Colonic mucosa (tissue), 4 donors: ENCODE results near the gene CKMT1A. TPM values are rescaled to one million over a fixed set of nuclear protein-coding genes. Genes with fewer than 3 reads are reported as not detected.
"Not testable (repeated sequence)": the region's sequence is repeated elsewhere in the genome, so short reads cannot be mapped to it uniquely, and the experiment has no call there.

Experiments
- DNase-seq: peaks from one replicate; pipeline ENCODE4 v3.0.0-alpha.2; 2020
- H3K27ac ChIP-seq: fragments of 200-600 bp; one replicate; pipeline ENCODE4 v1.8.0; 2021
- H3K27me3 ChIP-seq: fragments of 200-600 bp; one replicate; pipeline ENCODE4 v1.8.0; 2021
- H3K36me3 ChIP-seq: fragments of 200-600 bp; one replicate; pipeline ENCODE4 v1.8.0; 2021
- H3K4me1 ChIP-seq: fragments of 200-600 bp; one replicate; pipeline ENCODE4 v1.8.0; 2021; ENCODE audit warnings: mild to moderate bottlenecking
- H3K4me3 ChIP-seq: fragments of 200-600 bp; one replicate; pipeline ENCODE4 v1.8.0; 2021
- H3K9ac ChIP-seq, 2 donors: one replicate each; pipeline ENCODE4 v1.7.0; 2013; ENCODE audit warnings: control low read depth in 2 of 2, low read depth in 2 of 2, low read length in 2 of 2
- H3K9me3 ChIP-seq: fragments of 200-600 bp; one replicate; pipeline ENCODE4 v1.8.0; 2021
- CTCF ChIP-seq: fragments of 200-600 bp; IDR thresholded peaks from one replicate; pipeline ENCODE4 v1.8.0; 2022; ENCODE audit warnings: antibody characterized with exemption, mild to moderate bottlenecking
- intact Hi-C: fragments of 100-400 bp; cut with DNase I; formaldehyde crosslinking; loops from one replicate; pipeline ENCODE4 v1.14.1; 2022
- total RNA-seq, 2 donors: library from RNA; stranded (reverse); fragmentation: NEBNext Ultra II Directional in 1 of 2; extraction: Animal tissue kit (Norgen Biotek cat#: 25700) in 1 of 2; gene quantifications; one replicate each; pipeline ENCODE4 v1.2.1, GENCODE V29; 2021
- donor health status: healthy.
- donor health status: DM: no; HTN: no; CAD: no.
- donor health status: DM: no; HTN: no; CAD: no.

Gene CKMT1A
- 100 to 1,000 TPM; 184 to 204 TPM for total RNA-seq

DNA sequence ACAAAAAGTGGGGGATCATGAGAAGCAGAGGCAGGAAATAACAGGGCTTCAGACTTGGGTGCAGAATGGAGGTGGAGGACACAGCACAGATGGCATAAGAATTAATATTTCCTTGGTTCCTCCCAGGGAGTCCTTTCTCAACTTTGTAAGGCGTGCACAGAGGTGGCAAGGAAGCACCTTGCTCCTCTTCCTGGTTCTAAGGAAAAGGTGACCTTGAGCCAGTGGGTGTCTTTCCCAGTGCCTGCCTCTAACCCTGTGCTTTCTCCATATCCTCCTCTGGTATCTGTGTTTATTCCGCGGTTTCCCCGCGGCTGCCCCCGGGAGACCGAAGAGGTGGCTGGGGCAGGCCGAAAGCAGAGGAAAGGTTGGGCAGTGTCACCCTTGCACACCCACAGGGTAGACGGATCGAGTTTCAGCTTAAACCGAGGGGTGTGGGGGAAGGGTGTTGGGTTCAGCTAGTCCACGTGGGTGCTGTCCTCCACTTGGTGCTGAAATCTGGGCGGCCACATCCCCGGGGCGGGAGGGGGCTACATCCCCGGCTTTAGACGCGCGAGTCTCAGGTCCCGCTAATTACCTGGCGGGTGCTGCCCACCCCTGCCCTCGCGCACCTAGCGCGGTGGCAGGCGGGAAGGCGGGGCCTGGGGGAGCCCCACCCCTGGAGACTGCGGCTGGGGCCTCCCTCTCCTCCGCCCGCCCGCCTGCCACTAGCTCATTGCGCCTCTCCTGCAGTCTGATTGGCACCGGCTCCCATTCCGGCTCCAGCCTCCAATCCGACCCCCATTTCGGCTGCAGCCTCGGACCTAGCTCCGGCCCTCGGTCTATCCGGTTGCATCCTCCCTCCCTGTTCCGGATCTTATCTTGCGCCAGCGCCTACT, at the start of gene CKMT1A:
Gene CKMT1A (plus strand): TSS at position 712 of the 875 bp plus-strand sequence. CDS start 192 bp downstream, outside the sequence.
- DNase-seq, H3K27me3 ChIP-seq, H3K4me1 ChIP-seq, H3K36me3 ChIP-seq, H3K27ac ChIP-seq, H3K4me3 ChIP-seq, H3K9ac ChIP-seq, H3K9me3 ChIP-seq, intact Hi-C loops: not testable (repeated sequence)

- no peak within 1 kb of the TSS for H3K9ac ChIP-seq
- H3K27me3 ChIP-seq: no peaks in the 10 kb centered on the region
- intact Hi-C loops: no loop called here
- no peak within 1 kb of the TSS for H3K4me3 ChIP-seq
- TF ChIP-seq CTCF: no peak
- H3K36me3 ChIP-seq: no peaks in the 10 kb centered on the region
- H3K4me1 ChIP-seq: no peaks in the 10 kb centered on the region
- no peaks in the 10 kb centered on the region for H3K9me3 ChIP-seq
- no peak for DNase-seq
- no peak within 1 kb of the TSS for H3K27ac ChIP-seq
Measured at GRCh38 chr15:43648649-43649429, 44.8 kb upstream of the CKMT1A start, which contains the start of gene CATSPER2. TSS of gene CATSPER2 (minus strand) at chr15:43648844. CDS start at chr15:43648061, 783 bp downstream.

DNA sequence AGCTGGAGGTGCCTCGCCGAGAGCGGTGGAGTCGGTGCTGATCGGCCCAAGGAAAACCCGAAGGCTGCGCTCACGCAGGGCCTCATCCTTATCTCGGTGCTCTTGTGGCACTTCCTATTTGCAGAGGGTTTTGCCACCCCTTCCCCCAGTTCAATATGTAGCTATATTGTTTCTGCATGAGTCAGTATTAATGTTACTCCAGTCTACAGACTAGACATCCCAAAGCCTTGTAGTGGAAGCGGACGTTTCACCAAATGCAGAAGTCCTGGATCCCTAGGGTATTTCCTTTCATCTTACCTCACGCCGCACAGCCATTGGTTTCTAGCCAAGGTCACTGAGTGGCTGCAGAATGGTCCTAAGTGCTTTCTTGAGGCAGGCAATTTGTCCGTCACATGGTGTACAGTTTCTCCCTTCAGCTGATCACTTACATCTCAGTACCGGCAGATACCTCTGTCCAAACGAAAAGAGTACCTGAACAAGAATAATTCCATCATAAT, 44.2 kb upstream of the CKMT1A start:
- H3K9ac ChIP-seq, H3K27me3 ChIP-seq, H3K27ac ChIP-seq, H3K36me3 ChIP-seq, H3K9me3 ChIP-seq, H3K4me1 ChIP-seq, DNase-seq, H3K4me3 ChIP-seq, intact Hi-C loops: not testable (repeated sequence)

DNA sequence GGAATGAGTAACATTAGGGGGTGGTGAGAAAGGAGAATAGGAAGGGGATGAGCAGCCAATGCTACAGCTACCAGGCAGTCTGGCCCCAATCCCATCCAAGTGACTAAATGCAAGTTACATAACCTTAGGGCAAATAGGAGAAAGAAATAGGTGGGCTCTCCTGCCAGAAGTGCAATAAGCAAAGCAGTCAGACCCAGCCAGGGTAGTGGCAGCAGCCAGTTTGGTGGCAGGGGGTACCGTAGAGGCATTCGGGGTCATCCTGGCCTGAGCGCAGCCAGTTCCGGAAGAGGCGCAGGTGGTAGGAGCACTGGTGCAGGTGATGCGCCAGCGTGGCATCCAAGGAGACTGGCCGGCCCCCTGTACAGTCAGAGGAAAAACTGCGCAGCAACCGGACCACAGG, 33.9 kb upstream of the CKMT1A start:
- H3K27me3 ChIP-seq, DNase-seq, H3K9ac ChIP-seq, H3K4me1 ChIP-seq, H3K4me3 ChIP-seq, intact Hi-C loops, H3K9me3 ChIP-seq, H3K27ac ChIP-seq, H3K36me3 ChIP-seq: not testable (repeated sequence)

DNA sequence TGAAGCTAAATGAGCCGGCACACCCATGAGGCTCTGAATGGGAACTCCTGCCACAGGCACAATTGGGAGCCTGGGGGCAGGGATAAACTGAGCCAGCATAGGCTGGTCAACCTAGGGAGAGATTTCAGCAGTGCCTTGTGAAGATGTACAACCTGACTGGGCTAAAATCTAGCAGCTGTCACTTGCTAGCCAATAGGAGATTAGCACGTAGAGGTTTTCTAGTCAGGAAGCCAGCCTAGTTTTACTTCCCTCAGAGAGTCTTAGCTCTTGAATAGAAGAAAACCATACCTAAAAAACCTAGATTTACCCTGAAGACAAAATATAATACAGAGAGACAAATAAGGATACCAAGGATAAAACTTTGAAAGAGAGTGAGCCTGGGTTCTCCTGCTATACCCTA, 31.4 kb upstream of the CKMT1A start:
- DNase-seq, H3K9me3 ChIP-seq, H3K27ac ChIP-seq, H3K9ac ChIP-seq, H3K4me3 ChIP-seq, intact Hi-C loops, H3K27me3 ChIP-seq, H3K4me1 ChIP-seq, H3K36me3 ChIP-seq: not testable (repeated sequence)

- H3K4me3 ChIP-seq, H3K4me1 ChIP-seq, H3K36me3 ChIP-seq, H3K27me3 ChIP-seq, H3K9ac ChIP-seq, DNase-seq, intact Hi-C loops, H3K9me3 ChIP-seq, H3K27ac ChIP-seq: not testable (repeated sequence)
Measured at GRCh38 chr15:43663333-43663732, 30.3 kb upstream of the CKMT1A start.

GRCh38 chr15:43666177-43666576, 27.5 kb upstream of the CKMT1A start:
- intact Hi-C loops, H3K9me3 ChIP-seq, H3K27me3 ChIP-seq, H3K4me1 ChIP-seq, DNase-seq, H3K4me3 ChIP-seq, H3K36me3 ChIP-seq, H3K27ac ChIP-seq, H3K9ac ChIP-seq: not testable (repeated sequence)

GRCh38 chr15:43674175-43674574, 19.5 kb upstream of the CKMT1A start:
- H3K27me3 ChIP-seq, H3K9ac ChIP-seq, DNase-seq, H3K27ac ChIP-seq, H3K4me3 ChIP-seq, H3K4me1 ChIP-seq, intact Hi-C loops, H3K9me3 ChIP-seq, H3K36me3 ChIP-seq: not testable (repeated sequence)

- DNase-seq, intact Hi-C loops, H3K4me1 ChIP-seq, H3K4me3 ChIP-seq, H3K27me3 ChIP-seq, H3K9ac ChIP-seq, H3K36me3 ChIP-seq, H3K27ac ChIP-seq, H3K9me3 ChIP-seq: not testable (repeated sequence)
Measured at GRCh38 chr15:43689604-43690301, 3.9 kb upstream of the CKMT1A start.

- H3K4me1 ChIP-seq, H3K36me3 ChIP-seq, H3K27ac ChIP-seq, H3K4me3 ChIP-seq, DNase-seq, H3K9me3 ChIP-seq, H3K9ac ChIP-seq, intact Hi-C loops, H3K27me3 ChIP-seq: not testable (repeated sequence)
Measured at GRCh38 chr15:43692679-43693078, 980 bp upstream of the CKMT1A start.
